ENCODE results near the gene GJD4.

Gene GJD4

DNA sequence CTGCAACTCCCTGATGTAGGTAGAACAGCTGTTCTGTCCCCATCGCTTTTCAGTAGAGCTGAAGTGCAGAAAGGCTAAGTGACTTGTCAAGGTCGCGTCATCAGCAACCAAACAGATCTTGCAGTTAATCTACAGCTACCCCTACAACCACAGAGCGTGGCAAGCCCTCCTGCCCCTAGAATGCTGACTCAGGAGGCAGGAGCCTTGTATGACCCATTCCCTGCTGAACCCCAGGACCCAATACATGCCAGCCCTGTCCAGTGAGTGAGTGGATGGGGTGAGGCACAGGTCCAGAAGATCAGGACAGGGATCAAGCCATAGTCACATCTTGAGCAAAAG is 26.6 kb upstream of the GJD4 start:
- no peaks in the 10 kb centered on the region for H4K20me1 ChIP-seq (ENCODE audit: insufficient read depth)
- no peak overlapping the region for H3K4me3 ChIP-seq (IDR thresholded peaks at IDR 0.05; ENCODE audit: insufficient read depth, low read depth, low read length)
- no peaks in the 10 kb centered on the region for H3K4me1 ChIP-seq (ENCODE audit: low read depth, poor library complexity, severe bottlenecking)
- no peak overlapping the region for H3K27ac ChIP-seq
- H3K36me3 ChIP-seq (ENCODE audit: insufficient read depth): no peaks in the 10 kb centered on the region
- no peaks in the 10 kb centered on the region for H3K27me3 ChIP-seq (ENCODE audit: insufficient read depth, low read depth)
- no peaks in the 10 kb centered on the region for H3K79me2 ChIP-seq (ENCODE audit: insufficient read depth, low read depth)
- H3K4me2 ChIP-seq: no peak overlapping the region
- TF ChIP-seq CTCF (conservative IDR thresholded peaks at IDR 0.05; ENCODE audit: low read depth, low read length): no peak
- no peak overlapping the region for H3K9ac ChIP-seq
- no peak overlapping the region for H2AFZ ChIP-seq (ENCODE audit: low read depth)

GRCh38 chr10:35579116-35579515 is 26.0 kb upstream of the GJD4 start:
- TF ChIP-seq CTCF (conservative IDR thresholded peaks at IDR 0.05; ENCODE audit: low read depth, low read length): no peak
- no peaks in the 10 kb centered on the region for H3K79me2 ChIP-seq (ENCODE audit: insufficient read depth, low read depth)
- H3K4me1 ChIP-seq (ENCODE audit: low read depth, poor library complexity, severe bottlenecking): no peaks in the 10 kb centered on the region
- H3K4me2 ChIP-seq: no peak overlapping the region
- no peak overlapping the region for H2AFZ ChIP-seq (ENCODE audit: low read depth)
- H4K20me1 ChIP-seq (ENCODE audit: insufficient read depth): no peaks in the 10 kb centered on the region
- H3K9ac ChIP-seq: no peak overlapping the region
- H3K27ac ChIP-seq: no peak overlapping the region
- H3K4me3 ChIP-seq (IDR thresholded peaks at IDR 0.05; ENCODE audit: insufficient read depth, low read depth, low read length): no peak overlapping the region
- no peaks in the 10 kb centered on the region for H3K36me3 ChIP-seq (ENCODE audit: insufficient read depth)
- H3K27me3 ChIP-seq (ENCODE audit: insufficient read depth, low read depth): no peaks in the 10 kb centered on the region

DNA sequence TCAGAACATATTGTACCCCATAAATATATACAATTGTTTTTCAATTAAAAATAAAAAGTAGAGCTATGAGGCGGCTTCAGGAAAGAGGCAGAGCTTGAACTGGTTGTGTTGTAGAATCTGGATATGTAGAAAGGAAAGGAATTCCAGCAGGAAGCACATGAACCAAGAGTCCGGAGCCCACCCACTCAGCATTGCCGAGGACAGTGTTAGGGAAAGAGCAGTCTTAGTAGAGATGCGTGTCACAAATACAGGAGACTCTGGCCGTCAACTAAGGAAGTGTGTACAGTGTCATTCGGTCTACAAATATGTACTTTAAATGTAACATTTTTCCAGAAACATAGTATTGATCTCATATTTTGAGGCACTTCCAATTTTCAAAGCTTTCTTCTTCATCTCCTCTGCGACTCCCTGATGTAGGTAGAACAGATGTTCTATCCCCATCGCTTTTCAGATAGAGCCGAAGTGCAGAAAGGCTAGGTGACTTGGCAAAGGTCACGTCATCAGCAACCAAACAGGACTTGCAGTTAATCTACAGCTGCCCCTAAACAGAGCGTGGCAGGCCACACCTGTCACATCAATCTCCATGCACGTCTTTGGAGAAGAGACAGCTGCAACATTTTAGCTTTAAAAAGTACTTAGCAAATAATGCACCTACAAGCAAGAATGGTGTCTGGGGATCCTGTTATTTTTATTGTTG is 25.3 kb upstream of the GJD4 start:
- no peak overlapping the region for H3K27ac ChIP-seq
- no peak for TF ChIP-seq CTCF (conservative IDR thresholded peaks at IDR 0.05; ENCODE audit: low read depth, low read length)
- no peaks in the 10 kb centered on the region for H4K20me1 ChIP-seq (ENCODE audit: insufficient read depth)
- H3K9ac ChIP-seq: no peak overlapping the region
- no peaks in the 10 kb centered on the region for H3K4me1 ChIP-seq (ENCODE audit: low read depth, poor library complexity, severe bottlenecking)
- H2AFZ ChIP-seq (ENCODE audit: low read depth): no peak overlapping the region
- no peaks in the 10 kb centered on the region for H3K36me3 ChIP-seq (ENCODE audit: insufficient read depth)
- H3K79me2 ChIP-seq (ENCODE audit: insufficient read depth, low read depth): no peaks in the 10 kb centered on the region
- H3K4me3 ChIP-seq (IDR thresholded peaks at IDR 0.05; ENCODE audit: insufficient read depth, low read depth, low read length): no peak overlapping the region
- no peak overlapping the region for H3K4me2 ChIP-seq
- H3K27me3 ChIP-seq (ENCODE audit: insufficient read depth, low read depth): no peaks in the 10 kb centered on the region

- Histone ChIP-seq H3K79me2 (ENCODE audit: insufficient read depth, low read depth) (no peaks in the 10 kb centered on the region), H3K27me3 (ENCODE audit: insufficient read depth, low read depth) (no peaks in the 10 kb centered on the region), H4K20me1 (ENCODE audit: insufficient read depth) (no peaks in the 10 kb centered on the region), H3K4me2 (no peak overlapping the region), H3K27ac (no peak overlapping the region), H3K9ac (no peak overlapping the region), H3K36me3 (ENCODE audit: insufficient read depth) (no peaks in the 10 kb centered on the region), H2AFZ (ENCODE audit: low read depth) (no peak overlapping the region), H3K4me3 (IDR thresholded peaks at IDR 0.05; ENCODE audit: insufficient read depth, low read depth, low read length) (no peak overlapping the region), H3K4me1 (ENCODE audit: low read depth, poor library complexity, severe bottlenecking) (no peaks in the 10 kb centered on the region)
- TF ChIP-seq CTCF (conservative IDR thresholded peaks at IDR 0.05; ENCODE audit: low read depth, low read length): no peak
Measured at GRCh38 chr10:35580423-35580770, 24.7 kb upstream of the GJD4 start.

All from KMS-11 (cell line).